H9 (cell line): Measurements from ENCODE around the gene C7orf57. TPM values are rescaled to one million over a fixed set of nuclear protein-coding genes. Genes with fewer than 3 reads are reported as not detected.
A peak's percentile ranks its signal among the peaks of the same experiment; 100 is the strongest.

ENCODE experiments used
- DNase-seq: peaks from one replicate; pipeline ENCODE4 v3.0.0-alpha.2; 2017
- H2AFZ ChIP-seq: one replicate; pipeline ENCODE4 v1.6.1; 2013; ENCODE audit warnings: mild to moderate bottlenecking, low read length, control low read depth, moderate library complexity
- H2AK5ac ChIP-seq: 2 replicates; pipeline ENCODE4 v1.6.1; 2013; ENCODE audit warnings: low read length, control low read depth, mixed read lengths; ENCODE audit not compliant: insufficient read length
- H2BK120ac ChIP-seq: one replicate; pipeline ENCODE4 v1.6.1; 2013; ENCODE audit warnings: low read depth, mild to moderate bottlenecking, low read length, control low read depth, inconsistent platforms; ENCODE audit not compliant: poor library complexity, severe bottlenecking
- H2BK12ac ChIP-seq: 2 replicates; pipeline ENCODE4 v1.6.1; 2013; ENCODE audit warnings: low read length, control low read depth, mixed read lengths, low read depth; ENCODE audit not compliant: insufficient read length
- H2BK15ac ChIP-seq: 2 replicates; pipeline ENCODE4 v1.6.1; 2013; ENCODE audit warnings: low read depth, low read length, control low read depth
- H2BK20ac ChIP-seq: one replicate; pipeline ENCODE4 v1.6.1; 2013; ENCODE audit warnings: low read depth, mild to moderate bottlenecking, low read length, control low read depth, inconsistent platforms; ENCODE audit not compliant: poor library complexity, severe bottlenecking
- H2BK5ac ChIP-seq: 2 replicates; pipeline ENCODE4 v1.6.1; 2013; ENCODE audit warnings: low read length, control low read depth, mixed read lengths; ENCODE audit not compliant: insufficient read length
- H3K14ac ChIP-seq: 2 replicates; pipeline ENCODE4 v1.6.1; 2013; ENCODE audit warnings: low read length, control low read depth; ENCODE audit not compliant: insufficient read depth
- H3K18ac ChIP-seq: 2 replicates; pipeline ENCODE4 v1.6.1; 2013; ENCODE audit warnings: low read depth, mild to moderate bottlenecking, mixed read lengths, low read length, control low read depth; ENCODE audit not compliant: insufficient read length
- H3K23ac ChIP-seq: 2 replicates; pipeline ENCODE4 v1.6.1; 2013; ENCODE audit warnings: low read length, control low read depth, mixed read lengths, low read depth; ENCODE audit not compliant: insufficient read length
- H3K23me2 ChIP-seq: 2 replicates; pipeline ENCODE4 v1.6.1; 2013; ENCODE audit warnings: low read depth, mild to moderate bottlenecking, mixed read lengths, low read length, control low read depth; ENCODE audit not compliant: insufficient read length, poor library complexity, severe bottlenecking
- H3K27ac ChIP-seq: 2 replicates; pipeline ENCODE4 v1.5.1; 2013; ENCODE audit warnings: low read length, control low read depth, mixed read lengths, low read depth; ENCODE audit not compliant: insufficient read length
- H3K27me3 ChIP-seq: 2 replicates; pipeline ENCODE4 v1.6.1; 2013; ENCODE audit warnings: low read length, control low read depth, inconsistent platforms; ENCODE audit not compliant: insufficient read depth
- H3K4ac ChIP-seq: 2 replicates; pipeline ENCODE4 v1.6.1; 2013; ENCODE audit warnings: low read depth, mild to moderate bottlenecking, control low read depth, inconsistent platforms, low read length, moderate library complexity
- H3K4me1 ChIP-seq: 2 replicates; pipeline ENCODE4 v1.6.1; 2013; ENCODE audit warnings: low read length, control low read depth, inconsistent platforms; ENCODE audit not compliant: insufficient read depth
- H3K4me2 ChIP-seq: 2 replicates; pipeline ENCODE4 v1.6.1; 2013; ENCODE audit warnings: low read length, control low read depth, mixed read lengths; ENCODE audit not compliant: insufficient read length, insufficient read depth
- H3K56ac ChIP-seq: 2 replicates; pipeline ENCODE4 v1.6.1; 2013; ENCODE audit warnings: low read depth, mild to moderate bottlenecking, mixed read lengths, low read length, control low read depth; ENCODE audit not compliant: insufficient read length
- H3K79me1 ChIP-seq: 2 replicates; pipeline ENCODE4 v1.6.1; 2013; ENCODE audit warnings: low read depth, mild to moderate bottlenecking, moderate library complexity, low read length, control low read depth, inconsistent platforms; ENCODE audit not compliant: insufficient read depth, poor library complexity, severe bottlenecking
- H3K79me2 ChIP-seq: 2 replicates; pipeline ENCODE4 v1.6.1; 2013; ENCODE audit warnings: low read length, control low read depth, inconsistent platforms; ENCODE audit not compliant: insufficient read depth
- H3K9ac ChIP-seq: 2 replicates; pipeline ENCODE4 v1.6.1; 2013; ENCODE audit warnings: low read length, control low read depth, mixed read lengths; ENCODE audit not compliant: insufficient read length; ENCODE audit errors: extremely low read depth
- H3K9me3 ChIP-seq: one replicate; pipeline ENCODE4 v1.6.1; 2013; ENCODE audit warnings: low read depth, low read length, inconsistent platforms; ENCODE audit not compliant: control insufficient read depth
- H3T11ph ChIP-seq: one replicate; pipeline ENCODE4 v1.6.1; 2013; ENCODE audit warnings: mild to moderate bottlenecking, low read length, control low read depth, inconsistent platforms
- H4K20me1 ChIP-seq: one replicate; pipeline ENCODE4 v1.6.1; 2013; ENCODE audit not compliant: control insufficient read depth, insufficient read length, insufficient read depth
- H4K5ac ChIP-seq: 2 replicates; pipeline ENCODE4 v1.6.1; 2013; ENCODE audit warnings: low read depth, mild to moderate bottlenecking, mixed read lengths, low read length, control low read depth; ENCODE audit not compliant: insufficient read length
- H4K8ac ChIP-seq: replicated peaks from 2 replicates; pipeline ENCODE4 v1.6.1; 2013; ENCODE audit warnings: low read length, control low read depth, mixed read lengths, low read depth; ENCODE audit not compliant: insufficient read length
- H4K91ac ChIP-seq: 2 replicates; pipeline ENCODE4 v1.6.1; 2013; ENCODE audit warnings: low read depth, mild to moderate bottlenecking, moderate library complexity, mixed read lengths, low read length, control low read depth; ENCODE audit not compliant: insufficient read length
- H3K27ac Mint-ChIP-seq, 3 experiments: 2 replicates in 2 of 3; 3 replicates in 1 of 3; pipeline ENCODE4 v1.8.0; 2020 to 2021; ENCODE audit warnings: mixed read lengths in 3 of 3, mild to moderate bottlenecking in 1 of 3, moderate library complexity in 1 of 3
- H3K27me3 Mint-ChIP-seq: 2 replicates; pipeline ENCODE4 v1.8.0; 2021; ENCODE audit warnings: low read depth, mild to moderate bottlenecking, moderate library complexity, mixed read lengths
- H3K36me3 Mint-ChIP-seq, 3 experiments: 2 replicates in 2 of 3; 3 replicates in 1 of 3; pipeline ENCODE4 v1.8.0; 2020 to 2021; ENCODE audit warnings: low read depth in 3 of 3, mixed read lengths in 3 of 3; ENCODE audit not compliant: insufficient read depth in 1 of 3
- H3K4me1 Mint-ChIP-seq, 2 experiments: 2 replicates each; pipeline ENCODE4 v1.8.0; 2020; ENCODE audit warnings: mixed read lengths in 2 of 2
- H3K4me3 Mint-ChIP-seq, 2 experiments: 2 replicates in 1 of 2; 3 replicates in 1 of 2; pipeline ENCODE4 v1.8.0; 2020 to 2021; ENCODE audit warnings: mild to moderate bottlenecking in 2 of 2, mixed read lengths in 2 of 2, moderate library complexity in 1 of 2
- H3K9me3 Mint-ChIP-seq, 2 experiments: 2 replicates in 1 of 2; 3 replicates in 1 of 2; pipeline ENCODE4 v1.8.0; 2020; ENCODE audit warnings: mild to moderate bottlenecking in 2 of 2, mixed read lengths in 2 of 2, moderate library complexity in 1 of 2
- CTCF ChIP-seq: fragments of 200-600 bp; sonication (generic); conservative IDR thresholded peaks from 3 replicates; pipeline ENCODE4 v1.8.0; 2021; ENCODE audit warnings: antibody characterized with exemption, mild to moderate bottlenecking
- WGBS: extraction: QIAGEN DNeasy Blood & Tissue Kit; methylation state at CpG from one replicate; pipeline ENCODE4 v1.1.7; 2013; ENCODE audit warnings: missing lambda C conversion rate, low lambda C conversion rate, mixed read lengths; ENCODE audit not compliant: insufficient read length; ENCODE audit errors: extremely low coverage; 5-methylcytosine and 5-hydroxymethylcytosine counted together
- total RNA-seq: library from RNA; stranded (reverse); gene quantifications from 2 replicates; pipeline ENCODE4 v1.2.1, GENCODE V29; 2021

C7orf57 gene
- total RNA-seq, 1 experiment from 2014 or later, result not detected

- H3K27ac Mint-ChIP-seq, result peak overlapping the region in 2 of 3 experiments; percentile 7 to 44; a peak in 4 of 7 replicates
Observed at GRCh38 chr7:48084727-48085432, 49.5 kb downstream of the C7orf57 start.

More at GRCh38 chr7:48084727-48085432, 49.5 kb downstream of the C7orf57 start:
- Histone ChIP-seq H4K20me1 (no peaks in the 10 kb centered on the region), H3T11ph (no peak overlapping the region), H3K23me2 (peaks cover 5% of the 10 kb centered on the region), H2BK20ac (no peak overlapping the region), H3K79me2 (no peaks in the 10 kb centered on the region), H3K4me1 (peaks cover 9% of the 10 kb centered on the region; the same call in 1 of the 2 replicates), H2AFZ (no peak overlapping the region), H3K18ac (no peak overlapping the region), H3K56ac (no peak overlapping the region), H3K4me2 (no peak overlapping the region), H2BK120ac (no peak overlapping the region), H2BK5ac (no peak overlapping the region), H3K79me1 (no peaks in the 10 kb centered on the region), H3K4ac (no peak overlapping the region), H3K23ac (no peak overlapping the region), H4K8ac (no peak overlapping the region), H3K27ac (no peak overlapping the region), H4K91ac (no peak overlapping the region), H2BK15ac (no peak overlapping the region), H2AK5ac (no peak overlapping the region), H4K5ac (no peak overlapping the region), H2BK12ac (no peak overlapping the region), H3K27me3 (no peaks in the 10 kb centered on the region), H3K9me3 (no peaks in the 10 kb centered on the region), H3K14ac (no peak overlapping the region), H3K9ac (no peak overlapping the region)
- Mint-ChIP-seq H3K4me3 (0 out of 5 replicates have a peak overlapping the region, but pooled peaks of 1 of the 2 experiments have one; percentile 4), H3K9me3 (no peaks in the 10 kb centered on the region), H3K27me3 (no peaks in the 10 kb centered on the region), H3K4me1 (peaks cover 43 to 48% of the 10 kb centered on the region in 2 experiments), H3K36me3 (peaks cover 0 to 13% (median 0%) of the 10 kb centered on the region in 3 experiments; a peak in 2 of 7 replicates)
- no peak for DNase-seq
- no CpG with 5 or more reads among the region's 9 CpGs for WGBS
- no peak for TF ChIP-seq CTCF
